Muscle layer of colon (tissue), 2 donors: Measurements from ENCODE around the gene DYNLRB1.

Experiments used
- H3K27ac ChIP-seq: one replicate; pipeline ENCODE4 v1.7.0; 2013; ENCODE audit warnings: low read depth, mild to moderate bottlenecking, low read length, moderate library complexity
- H3K27me3 ChIP-seq, 2 donors: one replicate each; pipeline ENCODE4 v1.7.0; 2013; ENCODE audit warnings: low read length in 2 of 2, mild to moderate bottlenecking in 2 of 2; ENCODE audit not compliant: insufficient read depth in 2 of 2, control insufficient read depth in 1 of 2
- H3K36me3 ChIP-seq: one replicate; pipeline ENCODE4 v1.7.0; 2013; ENCODE audit warnings: mild to moderate bottlenecking, low read length; ENCODE audit not compliant: insufficient read depth
- H3K4me1 ChIP-seq: one replicate; pipeline ENCODE4 v1.7.0; 2013; ENCODE audit warnings: mild to moderate bottlenecking, low read length; ENCODE audit not compliant: insufficient read depth
- H3K4me3 ChIP-seq, 2 donors: one replicate each; pipeline ENCODE4 v1.7.0; 2013; ENCODE audit warnings: low read length in 2 of 2, low read depth in 1 of 2, mild to moderate bottlenecking in 1 of 2, moderate library complexity in 1 of 2
- H3K9ac ChIP-seq: one replicate; pipeline ENCODE4 v1.7.0; 2013; ENCODE audit warnings: low read length
- H3K9me3 ChIP-seq: one replicate; pipeline ENCODE4 v1.7.0; 2013; ENCODE audit warnings: mild to moderate bottlenecking, low read length
- donor health status: abdominal sarcoma.
- donor health status: Adenocarcinoma of cecum.

DYNLRB1 gene

DNA sequence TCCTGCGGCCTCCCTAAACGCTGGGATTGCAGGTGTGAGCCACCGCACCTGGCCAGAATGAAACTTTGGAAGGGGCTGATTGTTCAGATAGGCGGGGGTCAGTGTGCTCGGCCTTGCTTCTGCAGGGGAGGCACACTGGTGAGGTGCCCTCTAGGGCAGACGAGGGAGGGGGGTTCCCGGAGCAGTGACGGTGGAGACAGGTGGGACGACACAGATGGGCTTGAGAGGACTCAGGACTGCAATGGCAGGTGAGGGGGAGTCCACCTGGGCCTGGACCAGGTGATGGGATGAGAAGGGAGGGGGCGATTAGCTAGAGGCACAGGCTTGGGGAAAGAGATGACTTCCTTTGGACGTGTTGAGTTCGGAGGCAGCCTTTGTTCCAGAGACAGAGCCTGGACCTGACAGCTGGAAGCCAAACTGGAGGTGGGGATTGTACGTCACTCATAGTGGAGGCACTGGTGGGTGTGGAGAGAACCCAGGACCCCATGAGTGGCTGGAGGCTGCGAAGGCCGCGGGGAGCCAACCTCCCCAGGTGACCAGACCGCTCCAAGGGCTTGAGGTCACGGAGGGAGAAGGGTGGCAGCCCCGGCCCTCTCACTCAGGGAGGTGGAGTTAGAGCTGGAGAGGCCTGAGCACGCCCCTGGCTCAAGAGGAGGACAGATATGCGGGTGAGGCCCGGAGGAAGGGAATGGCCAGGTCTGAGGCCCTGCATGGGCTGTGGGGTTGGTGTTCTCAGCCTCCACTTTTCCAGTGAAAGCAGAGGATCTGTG is 31.8 kb downstream of the DYNLRB1 start:
- Histone ChIP-seq H3K27me3 (no peaks in the 10 kb centered on the region), H3K9me3 (no peaks in the 10 kb centered on the region), H3K4me1 (no peaks in the 10 kb centered on the region), H3K9ac (no peak overlapping the region), H3K27ac (no peak overlapping the region), H3K4me3 (no peak overlapping the region), H3K36me3 (no peaks in the 10 kb centered on the region)

DNA sequence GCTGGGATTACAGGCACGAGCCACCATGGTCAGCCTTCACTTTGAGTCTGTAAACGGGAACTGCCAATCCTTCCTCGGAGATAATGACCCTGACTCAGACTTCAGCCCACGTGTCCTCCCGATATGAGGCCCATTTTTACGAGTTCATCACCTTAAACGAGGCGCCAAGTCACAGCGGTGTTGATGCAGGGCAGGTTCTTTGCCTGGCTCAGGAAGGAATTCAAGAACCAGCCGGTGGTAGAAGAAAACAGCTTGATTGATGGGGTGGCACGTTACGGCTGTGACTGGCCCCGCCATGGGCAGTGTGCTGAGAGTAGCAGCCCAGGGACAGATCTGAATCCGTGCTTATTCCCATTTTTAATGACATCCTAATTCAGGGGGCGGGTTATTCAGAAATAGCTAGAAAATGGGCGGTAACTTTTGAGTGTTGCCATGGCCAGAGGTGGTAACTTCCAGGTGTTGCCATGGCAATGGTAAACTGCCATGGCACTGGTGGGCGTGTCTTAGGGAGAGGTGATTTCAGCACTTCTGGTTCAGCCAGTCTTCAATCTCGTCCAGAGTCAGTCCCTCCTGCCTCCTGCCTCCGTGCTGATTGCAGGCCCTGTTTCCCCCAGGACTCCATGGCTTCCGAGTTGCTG is 33.2 kb downstream of the DYNLRB1 start:
- Histone ChIP-seq H3K36me3 (no peaks in the 10 kb centered on the region), H3K4me1 (peaks cover 3% of the 10 kb centered on the region), H3K9me3 (no peaks in the 10 kb centered on the region), H3K9ac (no peak overlapping the region), H3K4me3 (no peak overlapping the region), H3K27me3 (no peaks in the 10 kb centered on the region), H3K27ac (no peak overlapping the region)

DNA sequence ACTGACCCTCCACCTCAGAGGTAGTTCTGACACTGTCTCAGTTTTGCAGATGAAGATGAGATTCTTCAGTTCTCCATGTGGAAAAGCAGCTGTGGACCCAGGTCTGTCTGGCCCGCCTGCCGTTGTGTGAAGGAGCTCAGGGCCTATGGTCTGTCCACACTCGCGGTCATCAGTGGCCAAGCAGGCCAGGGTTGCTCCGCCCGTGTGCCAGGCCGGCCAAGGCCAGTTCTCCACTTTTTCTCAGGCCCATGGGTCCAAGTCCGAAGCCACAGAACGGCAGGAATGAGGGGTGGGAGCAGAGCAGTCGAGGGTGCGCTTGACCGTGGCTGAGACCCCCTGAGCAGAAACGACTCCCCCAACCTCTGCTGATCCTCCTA is 33.7 kb downstream of the DYNLRB1 start:
- Histone ChIP-seq H3K27ac (no peak overlapping the region), H3K36me3 (no peaks in the 10 kb centered on the region), H3K4me3 (no peak overlapping the region), H3K9ac (no peak overlapping the region), H3K27me3 (no peaks in the 10 kb centered on the region), H3K9me3 (no peaks in the 10 kb centered on the region), H3K4me1 (peaks cover 3% of the 10 kb centered on the region)

DNA sequence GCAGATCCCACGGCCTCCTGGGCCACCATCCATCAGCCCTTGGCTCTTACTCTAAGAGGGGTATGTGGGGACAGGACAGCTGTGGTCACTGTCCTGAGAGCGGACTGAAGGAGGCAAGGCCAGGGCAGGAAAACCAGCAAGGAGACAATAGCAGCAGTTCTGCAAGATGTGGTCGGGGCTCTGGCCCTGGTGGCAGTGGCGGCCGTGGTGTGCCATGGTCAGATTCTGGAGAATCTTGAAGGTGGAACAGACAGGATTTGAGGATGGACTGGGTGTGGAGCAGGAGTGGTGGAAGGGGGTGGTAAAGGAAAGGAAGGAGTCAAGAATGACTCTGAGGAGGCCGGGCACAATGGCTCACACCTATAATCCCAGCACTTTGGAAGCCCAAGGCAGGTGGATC is 36.3 kb downstream of the DYNLRB1 start:
- Histone ChIP-seq H3K9ac (no peak overlapping the region), H3K36me3 (no peaks in the 10 kb centered on the region), H3K4me3 (no peak overlapping the region), H3K27ac (no peak overlapping the region), H3K4me1 (peaks cover 5% of the 10 kb centered on the region), H3K9me3 (no peaks in the 10 kb centered on the region), H3K27me3 (no peaks in the 10 kb centered on the region)

DNA sequence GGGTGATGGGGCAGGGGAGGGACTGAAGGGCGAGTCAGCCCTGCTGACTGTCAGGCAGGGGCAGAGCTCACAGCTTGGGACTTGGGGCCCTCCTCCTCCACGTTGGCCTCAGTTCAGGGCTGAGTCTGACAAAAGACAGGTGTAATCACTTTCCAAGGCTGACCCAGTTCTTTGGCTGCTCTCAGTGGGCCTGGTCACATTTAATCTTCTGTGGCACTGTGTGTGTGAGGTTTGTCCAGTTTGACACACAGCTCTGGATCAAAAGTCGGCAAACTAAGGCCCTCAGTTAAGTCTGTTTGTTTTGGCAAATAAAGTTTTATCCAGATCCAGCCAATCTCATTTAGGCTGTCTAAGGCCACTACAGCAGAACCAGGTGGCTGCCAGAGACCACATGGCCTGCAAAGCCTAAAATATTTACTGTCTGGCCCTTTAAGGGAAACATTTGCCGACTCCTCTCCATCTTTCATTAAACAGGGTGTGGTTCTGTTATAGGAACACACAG is 37.2 kb downstream of the DYNLRB1 start:
- Histone ChIP-seq H3K9ac (no peak overlapping the region), H3K4me3 (no peak overlapping the region), H3K36me3 (no peaks in the 10 kb centered on the region), H3K27ac (no peak overlapping the region), H3K27me3 (no peaks in the 10 kb centered on the region), H3K4me1 (peaks cover 11% of the 10 kb centered on the region), H3K9me3 (no peaks in the 10 kb centered on the region)

DNA sequence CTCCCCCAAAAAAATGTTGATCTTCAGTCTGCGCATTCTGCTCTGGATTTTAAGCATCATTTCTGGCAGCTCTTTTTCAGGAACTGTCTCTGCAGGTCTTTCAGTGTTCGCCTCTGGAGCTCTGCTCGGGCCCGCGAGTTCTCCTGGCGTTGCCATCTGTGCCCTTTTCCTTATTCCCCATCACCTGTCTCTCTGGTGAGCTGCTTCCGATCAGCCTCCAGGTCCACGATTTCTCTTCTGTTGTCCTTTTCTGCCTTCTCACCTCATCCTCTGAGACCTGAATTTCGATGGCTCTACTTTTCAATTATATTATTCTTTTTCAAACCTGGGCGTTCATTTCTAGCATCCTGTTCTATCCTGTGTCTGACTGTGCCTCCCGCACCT is 41.7 kb downstream of the DYNLRB1 start:
- Histone ChIP-seq H3K4me3 (peak overlapping the region; percentile 73 to 81), H3K9me3 (no peaks in the 10 kb centered on the region), H3K27ac (peak overlapping the region; percentile 91), H3K27me3 (no peaks in the 10 kb centered on the region), H3K4me1 (peaks cover 15% of the 10 kb centered on the region), H3K9ac (peak overlapping the region; percentile 85), H3K36me3 (no peaks in the 10 kb centered on the region)

DNA sequence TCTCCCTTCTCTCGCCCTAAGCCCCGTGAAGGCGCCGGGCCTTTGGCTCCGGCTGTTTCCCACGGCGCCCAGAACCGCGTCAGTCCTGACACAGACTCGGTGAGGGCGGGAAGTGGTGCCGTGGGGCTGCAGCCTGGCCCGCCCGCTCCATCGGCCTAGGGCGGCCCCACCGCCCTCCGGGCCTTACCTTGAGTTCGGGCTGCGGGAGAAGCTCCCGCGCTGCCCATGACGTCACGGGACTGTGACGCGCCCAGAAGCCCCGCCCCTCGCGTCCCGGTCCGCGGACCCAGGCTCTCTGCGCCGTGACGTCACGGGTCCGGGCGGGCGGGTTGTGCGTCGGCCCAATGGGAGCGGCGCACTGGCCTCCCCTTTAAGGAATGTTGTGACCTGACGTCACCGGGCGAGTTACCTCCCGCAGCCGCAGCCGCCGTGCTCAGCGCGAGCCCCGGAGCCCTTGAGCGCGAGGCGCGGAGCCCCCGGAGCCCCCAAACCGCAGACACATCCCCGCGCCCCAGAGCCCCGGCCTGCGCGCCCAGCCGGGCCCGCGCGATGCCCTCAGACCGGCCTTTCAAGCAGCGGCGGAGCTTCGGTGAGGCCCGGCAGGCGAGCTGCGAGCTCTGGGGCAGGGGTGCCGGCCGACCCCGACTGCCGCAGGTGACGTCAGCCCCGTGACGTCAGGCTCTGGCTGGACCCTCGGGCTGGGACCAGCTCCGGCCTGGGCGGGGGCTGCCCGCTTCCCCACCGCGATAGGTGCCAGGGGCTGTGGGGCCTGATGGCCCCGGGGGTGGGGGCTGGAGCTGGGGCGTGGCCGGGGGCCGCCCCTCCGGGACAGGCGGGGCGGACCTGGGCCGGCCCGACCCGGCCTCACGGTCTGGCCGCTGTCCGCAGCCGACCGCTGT is 42.3 kb downstream of the DYNLRB1 start, which contains the start of gene MAP1LC3A:
MAP1LC3A (plus strand) TSS at position 399 of the 899 bp plus-strand sequence; CDS start at position 550, 151 bp downstream.
- Histone ChIP-seq H3K36me3 (no peaks in the 10 kb centered on the region), H3K27ac (peak within 1 kb of the TSS; percentile 91), H3K4me3 (peak within 1 kb of the TSS; percentile 73 to 81)

DNA sequence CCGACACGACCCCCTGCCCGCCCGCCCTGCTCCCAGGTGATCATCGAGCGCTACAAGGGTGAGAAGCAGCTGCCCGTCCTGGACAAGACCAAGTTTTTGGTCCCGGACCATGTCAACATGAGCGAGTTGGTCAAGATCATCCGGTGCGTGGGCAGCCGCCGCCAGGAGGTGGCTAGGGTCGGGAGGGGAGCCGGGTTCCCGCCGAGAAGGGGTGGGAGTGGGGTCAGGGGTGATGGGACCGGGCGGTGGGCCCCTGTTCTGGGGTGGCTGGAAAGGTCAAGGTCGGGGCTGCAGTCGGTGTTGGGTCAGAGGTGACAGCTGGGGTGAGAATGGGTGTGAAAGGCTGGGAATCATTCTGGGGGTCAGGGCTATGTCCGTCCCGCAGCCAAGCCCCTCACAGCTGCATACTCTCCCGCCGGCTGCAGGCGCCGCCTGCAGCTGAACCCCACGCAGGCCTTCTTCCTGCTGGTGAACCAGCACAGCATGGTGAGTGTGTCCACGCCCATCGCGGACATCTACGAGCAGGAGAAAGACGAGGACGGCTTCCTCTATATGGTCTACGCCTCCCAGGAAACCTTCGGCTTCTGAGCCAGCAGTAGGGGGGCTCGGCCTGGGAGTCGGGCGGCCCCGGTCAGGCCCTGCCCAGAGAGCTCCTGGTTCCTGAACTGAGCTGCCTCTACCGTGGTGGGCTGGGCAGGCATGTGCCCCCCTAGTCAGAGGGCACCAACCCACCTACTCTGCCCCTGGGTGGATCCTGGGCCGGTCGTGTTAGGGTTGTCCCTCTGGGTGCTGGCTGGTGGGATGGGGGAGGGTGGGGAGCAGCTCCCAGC is 43.3 kb downstream of the DYNLRB1 start:
- Histone ChIP-seq H3K4me3 (peak overlapping the region; percentile 16 to 38), H3K9ac (no peak overlapping the region)

More for the DNA sequence above, 42.3 kb downstream of the DYNLRB1 start, which contains the start of gene MAP1LC3A:
- H3K9me3 ChIP-seq = no peaks in the 10 kb centered on the region
- H3K27me3 ChIP-seq = no peaks in the 10 kb centered on the region
- H3K9ac ChIP-seq = peak within 1 kb of the TSS; percentile 85
- peaks cover 12% of the 10 kb centered on the region for H3K4me1 ChIP-seq

DNA sequence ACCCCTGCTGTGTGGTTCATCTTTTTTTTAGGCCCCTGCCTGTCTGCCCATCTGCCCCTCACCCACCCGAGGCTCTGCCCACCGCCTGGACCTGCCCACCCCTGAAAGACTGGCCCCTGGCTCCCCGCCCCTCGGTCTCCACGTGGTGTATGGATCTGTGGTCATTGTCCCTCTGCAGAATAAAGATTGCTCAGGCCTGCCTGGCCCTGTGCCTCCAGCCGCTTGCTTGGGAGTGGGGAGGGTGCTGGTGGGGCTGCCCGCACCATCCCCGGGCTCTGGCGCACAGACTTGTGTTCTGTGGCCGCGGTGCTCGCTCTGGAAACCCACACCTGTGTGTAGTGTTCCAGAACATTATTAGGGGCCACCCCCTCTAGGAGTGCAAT is 43.9 kb downstream of the DYNLRB1 start:
- H3K9ac ChIP-seq = no peak overlapping the region
- no peak overlapping the region for H3K4me3 ChIP-seq
- peaks cover 12% of the 10 kb centered on the region for H3K4me1 ChIP-seq

More for the DNA sequence above, 43.3 kb downstream of the DYNLRB1 start:
- H3K9me3 ChIP-seq = no peaks in the 10 kb centered on the region
- peaks cover 12% of the 10 kb centered on the region for H3K4me1 ChIP-seq
- no peaks in the 10 kb centered on the region for H3K27me3 ChIP-seq
- peak overlapping the region; percentile 91 for H3K27ac ChIP-seq
- no peaks in the 10 kb centered on the region for H3K36me3 ChIP-seq

DNA sequence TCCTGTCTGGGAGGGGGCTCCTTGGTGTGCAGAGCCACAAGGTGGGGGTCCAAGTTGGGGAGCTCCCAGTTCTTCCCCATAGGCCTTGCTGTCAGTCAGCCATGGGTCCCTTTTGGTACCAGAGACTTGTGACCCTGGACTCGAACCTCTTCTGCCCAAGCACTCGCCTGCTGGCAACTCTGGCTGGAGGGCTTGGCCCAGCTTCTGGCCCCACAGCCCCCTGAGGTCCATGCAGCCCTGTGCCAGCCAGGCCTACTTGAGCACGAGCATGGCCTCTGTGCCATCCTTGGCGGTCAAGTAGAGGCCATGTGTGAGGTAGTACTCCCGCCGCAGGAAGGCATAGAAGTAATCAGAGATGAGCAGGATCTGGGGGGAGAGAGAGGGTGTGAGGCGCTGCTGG is 44.4 kb downstream of the DYNLRB1 start:
- H3K9me3 ChIP-seq = no peaks in the 10 kb centered on the region
- no peak overlapping the region for H3K27ac ChIP-seq
- no peak overlapping the region for H3K9ac ChIP-seq
- H3K4me3 ChIP-seq = no peak overlapping the region
- H3K27me3 ChIP-seq = no peaks in the 10 kb centered on the region
- H3K4me1 ChIP-seq = peaks cover 12% of the 10 kb centered on the region
- H3K36me3 ChIP-seq = no peaks in the 10 kb centered on the region

More for the DNA sequence above, 43.9 kb downstream of the DYNLRB1 start:
- Histone ChIP-seq H3K36me3 (no peaks in the 10 kb centered on the region), H3K9me3 (no peaks in the 10 kb centered on the region), H3K27ac (no peak overlapping the region), H3K27me3 (no peaks in the 10 kb centered on the region)
